Endothelial cell of umbilical vein (primary cell): Measurements from ENCODE around the gene ALLC. TPM values are rescaled to one million over a fixed set of nuclear protein-coding genes. Genes with fewer than 3 reads are reported as not detected.

Experiments
- BruUV-seq: library from RNA; stranded (reverse); fragments of 400-500 nt; replicated peaks from 2 replicates; lab custom pipeline; 2021; lab: Mats Ljungman, UMichigan
- CTCF ChIA-PET: fragments of 300-600, 350-600 bp; sonication (Branson Sonifier 250); formaldehyde crosslinking; loops from one replicate; lab custom pipeline; 2021; ENCODE audit warnings: antibody characterized with exemption, inconsistent platforms; lab: Charles Lee
- POLR2A ChIA-PET: fragments of 300-600, 350-600 bp; sonication (Branson Sonifier 250); formaldehyde crosslinking; loops from one replicate; lab custom pipeline; 2021; ENCODE audit warnings: antibody characterized with exemption, inconsistent platforms; lab: Charles Lee
- DNase-seq: peaks from one replicate; pipeline ENCODE4 v3.0.0-alpha.2; 2011; ENCODE audit warnings: low read depth, low spot score
- FAIRE-seq: peaks from 2 replicates; lab custom pipeline; 2011; peaks lifted over from hg19 to GRCh38; lab: Jason Lieb, UNC
- H2AFZ ChIP-seq: 2 replicates; pipeline ENCODE4 v1.6.0; 2012; ENCODE audit warnings: low read depth, low read length, control low read depth, inconsistent platforms
- H3K27ac ChIP-seq: 2 replicates; pipeline ENCODE4 v1.5.1; 2011; ENCODE audit warnings: low read depth, mild to moderate bottlenecking, control low read depth, low read length, moderate library complexity; ENCODE audit not compliant: insufficient read depth
- H3K27me3 ChIP-seq, 2 experiments: 2 replicates each; pipeline versions ENCODE4 v1.6.0 to v1.6.1; 2011; ENCODE audit warnings: low read length in 2 of 2, mixed read lengths in 1 of 2; ENCODE audit not compliant: control insufficient read depth in 2 of 2, insufficient read depth in 2 of 2
- H3K36me3 ChIP-seq, 2 experiments: 2 replicates in 1 of 2; 3 replicates in 1 of 2; pipeline ENCODE4 v1.5.1; 2011; ENCODE audit warnings: low read length in 2 of 2, mild to moderate bottlenecking in 1 of 2, moderate library complexity in 1 of 2; ENCODE audit not compliant: control insufficient read depth in 2 of 2, insufficient read depth in 2 of 2; ENCODE audit errors: extremely low read depth in 1 of 2
- H3K4me1 ChIP-seq: 3 replicates; pipeline ENCODE4 v1.5.1; 2011; ENCODE audit warnings: mild to moderate bottlenecking, low read length; ENCODE audit not compliant: control insufficient read depth, insufficient read depth; ENCODE audit errors: extremely low read depth
- H3K4me2 ChIP-seq: 2 replicates; pipeline ENCODE4 v1.6.1; 2011; ENCODE audit warnings: low read length, control low read depth, mixed read lengths; ENCODE audit not compliant: insufficient read depth
- H3K4me3 ChIP-seq, 3 experiments: fragments of 200-600 bp in 1 of 3; sonication (generic), shearing (Covaris generic) in 1 of 3; replicated peaks in 1 of 3; 2 replicates each; pipeline ENCODE4 v1.5.1; 2011 to 2016; ENCODE audit warnings: control low read depth in 3 of 3, low read length in 3 of 3, mild to moderate bottlenecking in 2 of 3, inconsistent platforms in 1 of 3, low read depth in 1 of 3, moderate library complexity in 1 of 3; ENCODE audit not compliant: insufficient read depth in 1 of 3
- H3K79me2 ChIP-seq: 2 replicates; pipeline ENCODE4 v1.6.0; 2012; ENCODE audit warnings: low read length, inconsistent platforms; ENCODE audit not compliant: control insufficient read depth, insufficient read depth
- H3K9ac ChIP-seq: replicated peaks from 2 replicates; pipeline ENCODE3; 2011; ENCODE audit warnings: low read length, control low read depth; ENCODE audit not compliant: insufficient read depth; ENCODE audit errors: extremely low read depth
- H3K9me1 ChIP-seq: replicated peaks from 3 replicates; pipeline ENCODE4 v1.6.0; 2011; ENCODE audit warnings: mild to moderate bottlenecking, low read length; ENCODE audit not compliant: control insufficient read depth, insufficient read depth; ENCODE audit errors: extremely low read depth
- H3K9me3 ChIP-seq: replicated peaks from 2 replicates; pipeline ENCODE4 v1.5.1; 2012; ENCODE audit warnings: low read length, inconsistent platforms; ENCODE audit not compliant: control insufficient read depth, insufficient read depth
- H4K20me1 ChIP-seq: replicated peaks from 2 replicates; pipeline ENCODE3; 2011; ENCODE audit warnings: mild to moderate bottlenecking, low read length; ENCODE audit not compliant: control insufficient read depth, insufficient read depth; ENCODE audit errors: extremely low read depth
- CTCF ChIP-seq, 2 donors: IDR thresholded peaks; 1 replicate in 1 of 2; 2 replicates in 1 of 2; pipeline ENCODE4 v1.5.1; 2011; ENCODE audit warnings: low read length in 2 of 2, mild to moderate bottlenecking in 2 of 2, moderate library complexity in 2 of 2, control low read depth in 1 of 2, inconsistent platforms in 1 of 2, low read depth in 1 of 2; ENCODE audit not compliant: insufficient read depth in 1 of 2; ENCODE audit errors: extremely low read depth in 1 of 2
- MAX ChIP-seq: IDR thresholded peaks from 2 replicates; pipeline ENCODE4 v1.6.1; 2011; ENCODE audit not compliant: insufficient read depth, insufficient read length
- MYC ChIP-seq: IDR thresholded peaks from one replicate; pipeline ENCODE4 v1.6.1; 2011; ENCODE audit warnings: mild to moderate bottlenecking, low read depth, low read length
- POLR2A ChIP-seq: IDR thresholded peaks from 2 replicates; pipeline ENCODE4 v1.6.1; 2012; ENCODE audit warnings: low read depth, mild to moderate bottlenecking, control low read depth, low read length
- dilution Hi-C: fragments of 300-500 bp; cut with MboI; formaldehyde crosslinking; loops from one replicate; pipeline ENCODE4 v1.15.0; 2019; ENCODE audit warnings: low sequenced_read_pairs; ENCODE audit not compliant: extremely low pct_ligation_motif_present
- intact Hi-C: fragments of 100-400 bp; cut with micrococcal nuclease; formaldehyde crosslinking; loops from one replicate; pipeline ENCODE4 v1.10.0; 2022
- polyA plus RNA-seq, 4 experiments: library from polyadenylated mRNA; depleted of rRNA in 3 of 4; stranded (reverse) in 3 of 4; unstranded in 1 of 4; fragments of >200 nt; gene quantifications; 2 replicates each; pipeline versions ENCODE4 v1.2.1 to v1.2.3, GENCODE V29; 2011 to 2012; ENCODE audit warnings: missing spikeins in 1 of 4
- total RNA-seq: library from RNA; stranded (reverse); gene quantifications from 2 replicates; pipeline ENCODE4 v1.2.3, GENCODE V29; 2021

The ALLC gene
- total and polyA plus RNA-seq, 2 donors (not counting 3 experiments of a cell fraction or from before 2014, with no cell fraction given) = not detected

DNA sequence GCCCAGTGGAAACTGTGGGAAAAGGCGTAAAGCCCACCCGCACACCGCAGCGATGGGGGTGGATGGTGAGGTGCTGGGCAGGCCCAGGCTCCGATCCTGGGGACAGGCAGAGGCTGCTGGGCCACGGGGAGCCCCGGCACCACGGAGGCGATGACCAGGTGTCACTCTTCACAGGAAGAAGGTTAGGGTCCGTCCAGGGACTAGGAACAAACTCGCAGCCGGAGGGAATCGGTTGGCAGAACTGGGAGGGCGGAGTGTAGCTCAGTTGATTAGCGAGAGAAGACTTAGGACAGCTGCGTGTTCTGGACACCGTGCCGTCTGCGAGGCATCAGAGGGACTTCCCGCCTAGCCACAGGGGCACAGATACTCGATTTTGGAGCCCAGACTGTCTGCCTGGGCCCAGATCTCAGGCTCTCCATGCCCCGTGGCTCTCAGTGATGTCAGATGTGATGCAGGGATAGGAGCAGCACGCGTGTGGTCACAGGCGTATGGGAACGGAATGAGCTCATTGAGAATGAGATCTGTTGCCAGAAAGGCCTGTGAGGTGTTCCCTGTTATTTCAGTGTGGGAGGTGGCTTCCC, 16.1 kb upstream of the ALLC start:
- no peak overlapping the region for H3K4me2 ChIP-seq
- H3K9me3 ChIP-seq = no peaks in the 10 kb centered on the region
- ChIA-PET POLR2A (no interaction called here), CTCF (interaction anchor here (0.8 to 2.2 kb wide), 3 partner anchors 9 to 218 kb away, joined by 3 to 6 read pairs (median 4); no protein-coding TSS in a partner anchor)
- no peaks in the 10 kb centered on the region for H3K36me3 ChIP-seq
- H3K27ac ChIP-seq = no peak overlapping the region
- H3K27me3 ChIP-seq = no peaks in the 10 kb centered on the region
- DNase-seq (no peak), FAIRE-seq (no peak)
- no peak overlapping the region for H3K4me3 ChIP-seq
- no peaks in the 10 kb centered on the region for H3K9me1 ChIP-seq
- BruUV-seq = no TSS peak
- no peaks in the 10 kb centered on the region for H3K4me1 ChIP-seq
- H2AFZ ChIP-seq = no peak overlapping the region
- dilution Hi-C loops (no loop called here), intact Hi-C loops (no loop called here)
- TF ChIP-seq POLR2A (no peak), CTCF (IDR thresholded peaks at IDR 0.05; ENCODE audit: extremely low read depth in 1 of 2, insufficient read depth in 1 of 2, low read depth in 1 of 2, low read length in 2 of 2) (no peak), MAX (no peak), MYC (no peak)
- H3K79me2 ChIP-seq = no peaks in the 10 kb centered on the region
- no peaks in the 10 kb centered on the region for H4K20me1 ChIP-seq
- H3K9ac ChIP-seq = no peak overlapping the region
